ENCODE results near the gene FBXO40. TPM values are rescaled to one million over a fixed set of nuclear protein-coding genes. Genes with fewer than 3 reads are reported as not detected.

FBXO40 gene
- total RNA-seq, 1 experiment from 2014 or later = not detected

GRCh38 chr3:121626495-121626894 lies 33.3 kb downstream of the FBXO40 start:
- no peaks in the 10 kb centered on the region for H4K20me1 ChIP-seq (ENCODE audit: insufficient read depth)
- no peaks in the 10 kb centered on the region for H3K4me1 ChIP-seq (replicated peaks; ENCODE audit: insufficient read depth)
- intact Hi-C loops (cut with micrococcal nuclease; ENCODE audit: unreplicated experiment) = no loop called here
- no peak for DNase-seq
- no peaks in the 10 kb centered on the region for H3K9me3 ChIP-seq (ENCODE audit: insufficient read depth, low read depth)
- no peak overlapping the region for H3K4me2 ChIP-seq
- no peaks in the 10 kb centered on the region for H3F3A ChIP-seq (ENCODE audit: insufficient read depth, low read depth)
- POLR2A ChIA-PET (ENCODE audit: unreplicated experiment) = no interaction called here
- no peak overlapping the region for H2AFZ ChIP-seq
- H3K4me3 ChIP-seq = no peak overlapping the region
- CTCF ChIA-PET = no interaction called here
- TF ChIP-seq CTCF (conservative IDR thresholded peaks at IDR 0.05) = no peak
- no peak for TF ChIP-seq EZH2 (IDR thresholded peaks at IDR 0.05; ENCODE audit: low read depth)
- H3K9me2 ChIP-seq (ENCODE audit: insufficient read depth) = 0 out of 2 replicates have a peak, but pooled peaks cover 5% of the 10 kb centered on the region
- no peaks in the 10 kb centered on the region for H3K27me3 ChIP-seq (ENCODE audit: insufficient read depth, low read depth)
- H3K27ac ChIP-seq = no peak overlapping the region
- H3K36me3 ChIP-seq (ENCODE audit: low read depth) = no peaks in the 10 kb centered on the region
- no peaks in the 10 kb centered on the region for H3K79me2 ChIP-seq (ENCODE audit: low read depth)
- no TSS peak for BruUV-seq (replicated peaks)

GRCh38 chr3:121627211-121627610 lies 34.0 kb downstream of the FBXO40 start:
- no TSS peak for BruUV-seq (replicated peaks)
- no peak for DNase-seq
- no peak overlapping the region for H3K27ac ChIP-seq
- H3K79me2 ChIP-seq (ENCODE audit: low read depth) = no peaks in the 10 kb centered on the region
- H3K4me1 ChIP-seq (replicated peaks; ENCODE audit: insufficient read depth) = no peaks in the 10 kb centered on the region
- H3F3A ChIP-seq (ENCODE audit: insufficient read depth, low read depth) = no peaks in the 10 kb centered on the region
- ChIA-PET CTCF (no interaction called here), POLR2A (ENCODE audit: unreplicated experiment) (no interaction called here)
- H3K4me2 ChIP-seq = no peak overlapping the region
- no peaks in the 10 kb centered on the region for H3K36me3 ChIP-seq (ENCODE audit: low read depth)
- no peak for TF ChIP-seq EZH2 (IDR thresholded peaks at IDR 0.05; ENCODE audit: low read depth)
- TF ChIP-seq CTCF (conservative IDR thresholded peaks at IDR 0.05) = no peak
- H3K9me3 ChIP-seq (ENCODE audit: insufficient read depth, low read depth) = no peaks in the 10 kb centered on the region
- no peaks in the 10 kb centered on the region for H3K27me3 ChIP-seq (ENCODE audit: insufficient read depth, low read depth)
- H3K4me3 ChIP-seq = no peak overlapping the region
- H3K9me2 ChIP-seq (ENCODE audit: insufficient read depth) = 0 out of 2 replicates have a peak, but pooled peaks cover 5% of the 10 kb centered on the region
- H4K20me1 ChIP-seq (ENCODE audit: insufficient read depth) = no peaks in the 10 kb centered on the region
- intact Hi-C loops (cut with micrococcal nuclease; ENCODE audit: unreplicated experiment) = no loop called here
- no peak overlapping the region for H2AFZ ChIP-seq

GRCh38 chr3:121627622-121628021 lies 34.4 kb downstream of the FBXO40 start:
- H4K20me1 ChIP-seq (ENCODE audit: insufficient read depth) = no peaks in the 10 kb centered on the region
- no peak for DNase-seq
- no peak overlapping the region for H3K4me2 ChIP-seq
- no peaks in the 10 kb centered on the region for H3K4me1 ChIP-seq (replicated peaks; ENCODE audit: insufficient read depth)
- TF ChIP-seq EZH2 (IDR thresholded peaks at IDR 0.05; ENCODE audit: low read depth) (no peak), CTCF (conservative IDR thresholded peaks at IDR 0.05) (no peak)
- H3K27me3 ChIP-seq (ENCODE audit: insufficient read depth, low read depth) = no peaks in the 10 kb centered on the region
- H3K9me2 ChIP-seq (ENCODE audit: insufficient read depth) = 0 out of 2 replicates have a peak, but pooled peaks cover 5% of the 10 kb centered on the region
- H3K9me3 ChIP-seq (ENCODE audit: insufficient read depth, low read depth) = no peaks in the 10 kb centered on the region
- ChIA-PET CTCF (no interaction called here), POLR2A (ENCODE audit: unreplicated experiment) (no interaction called here)
- no peak overlapping the region for H2AFZ ChIP-seq
- H3K36me3 ChIP-seq (ENCODE audit: low read depth) = no peaks in the 10 kb centered on the region
- no peak overlapping the region for H3K4me3 ChIP-seq
- no peak overlapping the region for H3K27ac ChIP-seq
- intact Hi-C loops (cut with micrococcal nuclease; ENCODE audit: unreplicated experiment) = no loop called here
- H3F3A ChIP-seq (ENCODE audit: insufficient read depth, low read depth) = no peaks in the 10 kb centered on the region
- H3K79me2 ChIP-seq (ENCODE audit: low read depth) = no peaks in the 10 kb centered on the region
- BruUV-seq (replicated peaks) = no TSS peak
